Esophagus muscularis mucosa (tissue), 4 donors: ENCODE results near the gene CAND1.

Source experiments
- CTCF ChIP-seq, 3 experiments: fragments of 200-600 bp in 2 of 3; fragments of 450-650 bp in 1 of 3; sonication (generic) in 2 of 3; IDR thresholded peaks; one replicate each; pipeline ENCODE4 v1.5.1; 2017 to 2019; ENCODE audit warnings: antibody characterized with exemption in 3 of 3, mild to moderate bottlenecking in 2 of 3, moderate library complexity in 1 of 3
- EP300 ChIP-seq: sonication (generic); formaldehyde crosslinking; IDR thresholded peaks from one replicate; pipeline ENCODE4 v1.6.1; 2017; ENCODE audit warnings: antibody characterized with exemption
- POLR2A ChIP-seq: fragments of 450-650 bp; IDR thresholded peaks from one replicate; pipeline ENCODE4 v1.6.1; 2017; ENCODE audit warnings: antibody characterized with exemption, moderate library complexity, mild to moderate bottlenecking, low read depth
- POLR2AphosphoS5 ChIP-seq, 2 donors: sonication (generic); formaldehyde crosslinking; IDR thresholded peaks; one replicate each; pipeline ENCODE4 v1.6.1; 2017; ENCODE audit warnings: antibody characterized with exemption in 2 of 2

GRCh38 chr12:67237231-67237630, 31.9 kb upstream of the CAND1 start:
- TF ChIP-seq CTCF (IDR thresholded peaks at IDR 0.05) (no peak), POLR2A (no peak), POLR2AphosphoS5 (IDR thresholded peaks at IDR 0.05) (no peak), EP300 (no peak)
